Astrocyte (in vitro differentiated cells and primary cell): ENCODE results near the gene TBCA. TPM values are rescaled to one million over a fixed set of nuclear protein-coding genes. Genes with fewer than 3 reads are reported as not detected.

Experiments used
- DNase-seq: peaks from one replicate; pipeline ENCODE4 v3.0.0-alpha.2; 2010; ENCODE audit warnings: low read depth
- FAIRE-seq: peaks from 2 replicates; lab custom pipeline; 2011; peaks lifted over from hg19 to GRCh38; lab: Jason Lieb, UNC
- H2AFZ ChIP-seq: 2 replicates; pipeline ENCODE4 v1.6.0; 2012; ENCODE audit warnings: low read depth, low read length, inconsistent platforms
- H3K27ac ChIP-seq: 2 replicates; pipeline ENCODE4 v1.5.1; 2011; ENCODE audit warnings: low read depth, low read length, inconsistent platforms
- H3K27me3 ChIP-seq: 2 replicates; pipeline ENCODE4 v1.6.0; 2011; ENCODE audit warnings: low read length, inconsistent platforms; ENCODE audit not compliant: insufficient read depth
- H3K36me3 ChIP-seq: 2 replicates; pipeline ENCODE4 v1.5.1; 2011; ENCODE audit warnings: low read length, inconsistent platforms; ENCODE audit not compliant: insufficient read depth
- H3K4me1 ChIP-seq: 2 replicates; pipeline ENCODE4 v1.5.1; 2011; ENCODE audit warnings: low read length, inconsistent platforms; ENCODE audit not compliant: insufficient read depth
- H3K4me2 ChIP-seq: 2 replicates; pipeline ENCODE4 v1.6.0; 2012; ENCODE audit warnings: low read length, inconsistent platforms
- H3K4me3 ChIP-seq: 2 replicates; pipeline ENCODE4 v1.5.1; 2011; ENCODE audit warnings: low read depth, mild to moderate bottlenecking, low read length, inconsistent platforms; ENCODE audit not compliant: insufficient read depth
- H3K79me2 ChIP-seq: 2 replicates; pipeline ENCODE4 v1.6.0; 2012; ENCODE audit warnings: mild to moderate bottlenecking, low read length, inconsistent platforms; ENCODE audit not compliant: insufficient read depth
- H3K9ac ChIP-seq: 2 replicates; pipeline ENCODE4 v1.6.0; 2012; ENCODE audit warnings: mild to moderate bottlenecking, low read length, inconsistent platforms
- H3K9me3 ChIP-seq: 2 replicates; pipeline ENCODE4 v1.5.1; 2012; ENCODE audit warnings: low read depth, mild to moderate bottlenecking, low read length, inconsistent platforms; ENCODE audit not compliant: insufficient read depth
- H4K20me1 ChIP-seq: 2 replicates; pipeline ENCODE4 v1.6.0; 2012; ENCODE audit warnings: low read length, inconsistent platforms; ENCODE audit not compliant: insufficient read depth
- H3K27ac Mint-ChIP-seq: one replicate; pipeline ENCODE4 v1.8.0; 2021; ENCODE audit warnings: mild to moderate bottlenecking, mixed read lengths; ENCODE audit not compliant: unreplicated experiment
- H3K27me3 Mint-ChIP-seq: one replicate; pipeline ENCODE4 v1.8.0; 2021; ENCODE audit warnings: low read depth, mixed read lengths; ENCODE audit not compliant: unreplicated experiment
- H3K36me3 Mint-ChIP-seq: one replicate; pipeline ENCODE4 v1.8.0; 2021; ENCODE audit warnings: low read depth, mixed read lengths; ENCODE audit not compliant: unreplicated experiment
- H3K4me1 Mint-ChIP-seq: one replicate; pipeline ENCODE4 v1.8.0; 2021; ENCODE audit warnings: low read depth, mixed read lengths; ENCODE audit not compliant: unreplicated experiment
- H3K4me3 Mint-ChIP-seq: one replicate; pipeline ENCODE4 v1.8.0; 2021; ENCODE audit warnings: mild to moderate bottlenecking, moderate library complexity, mixed read lengths; ENCODE audit not compliant: unreplicated experiment
- H3K9me3 Mint-ChIP-seq: one replicate; pipeline ENCODE4 v1.8.0; 2021; ENCODE audit warnings: mild to moderate bottlenecking, mixed read lengths; ENCODE audit not compliant: unreplicated experiment
- CTCF ChIP-seq: IDR thresholded peaks from 2 replicates; pipeline ENCODE4 v1.5.1; 2011; ENCODE audit warnings: low read depth, mild to moderate bottlenecking, inconsistent platforms, low read length, moderate library complexity; ENCODE audit not compliant: insufficient read depth
- EZH2 ChIP-seq: IDR thresholded peaks from 2 replicates; pipeline ENCODE4 v1.6.1; 2012; ENCODE audit warnings: mild to moderate bottlenecking, low read length, inconsistent platforms; ENCODE audit not compliant: insufficient read depth
- total RNA-seq: library from RNA; stranded (reverse); gene quantifications from 2 replicates; pipeline ENCODE4 v1.2.1, GENCODE V29; 2021

The TBCA gene
- total RNA-seq, 1 donor from 2014 or later: 207 TPM

- H3K4me1 Mint-ChIP-seq: peaks cover 16% of the 10 kb centered on the region
- H3K27ac Mint-ChIP-seq: no peak overlapping the region
- Histone ChIP-seq H3K4me3 (no peak overlapping the region), H3K9ac (no peak overlapping the region), H2AFZ (no peak overlapping the region), H4K20me1 (peaks cover 22% of the 10 kb centered on the region), H3K36me3 (peaks cover 5% of the 10 kb centered on the region), H3K4me2 (no peak overlapping the region), H3K27me3 (no peaks in the 10 kb centered on the region), H3K9me3 (no peaks in the 10 kb centered on the region), H3K4me1 (peaks cover 6% of the 10 kb centered on the region), H3K27ac (no peak overlapping the region), H3K79me2 (peaks cover 26% of the 10 kb centered on the region)
- DNase-seq (no peak), FAIRE-seq (no peak)
- no peak for TF ChIP-seq EZH2
- TF ChIP-seq CTCF: no peak
- H3K36me3 Mint-ChIP-seq: no peaks in the 10 kb centered on the region
- H3K4me3 Mint-ChIP-seq: no peak overlapping the region
- no peaks in the 10 kb centered on the region for H3K9me3 Mint-ChIP-seq
- H3K27me3 Mint-ChIP-seq: no peaks in the 10 kb centered on the region
Measured at GRCh38 chr5:77778398-77778797, 2.3 kb upstream of the TBCA start.

- Histone ChIP-seq H3K4me3 (no peak overlapping the region), H3K9ac (no peak overlapping the region), H3K9me3 (no peaks in the 10 kb centered on the region), H4K20me1 (peaks cover 27% of the 10 kb centered on the region), H3K79me2 (peaks cover 31% of the 10 kb centered on the region), H3K36me3 (peaks cover 8% of the 10 kb centered on the region), H3K4me2 (no peak overlapping the region), H3K27me3 (no peaks in the 10 kb centered on the region), H3K27ac (no peak overlapping the region), H2AFZ (no peak overlapping the region), H3K4me1 (peaks cover 6% of the 10 kb centered on the region)
- Mint-ChIP-seq H3K27ac (no peak overlapping the region), H3K36me3 (no peaks in the 10 kb centered on the region), H3K4me3 (no peak overlapping the region), H3K4me1 (peaks cover 16% of the 10 kb centered on the region), H3K27me3 (no peaks in the 10 kb centered on the region), H3K9me3 (no peaks in the 10 kb centered on the region)
- FAIRE-seq: no peak
- TF ChIP-seq CTCF: no peak
- no peak for TF ChIP-seq EZH2
- DNase-seq: no peak
Measured at GRCh38 chr5:77777911-77778310, 1.8 kb upstream of the TBCA start.

- H3K27ac ChIP-seq: no peak overlapping the region
Measured at GRCh38 chr5:77777281-77777892, 1.2 kb upstream of the TBCA start.

More at GRCh38 chr5:77777281-77777892, 1.2 kb upstream of the TBCA start:
- Histone ChIP-seq H2AFZ (no peak overlapping the region), H3K27me3 (no peaks in the 10 kb centered on the region), H3K79me2 (peaks cover 36% of the 10 kb centered on the region), H3K9me3 (no peaks in the 10 kb centered on the region), H3K9ac (no peak overlapping the region), H4K20me1 (peaks cover 32% of the 10 kb centered on the region), H3K4me3 (no peak overlapping the region), H3K4me1 (peaks cover 6% of the 10 kb centered on the region), H3K36me3 (peaks cover 8% of the 10 kb centered on the region), H3K4me2 (no peak overlapping the region)
- no peaks in the 10 kb centered on the region for H3K36me3 Mint-ChIP-seq
- H3K4me1 Mint-ChIP-seq: peaks cover 16% of the 10 kb centered on the region
- H3K4me3 Mint-ChIP-seq: no peak overlapping the region
- no peaks in the 10 kb centered on the region for H3K27me3 Mint-ChIP-seq
- H3K9me3 Mint-ChIP-seq: no peaks in the 10 kb centered on the region
- FAIRE-seq (no peak), DNase-seq (peak; percentile 7)
- no peak overlapping the region for H3K27ac Mint-ChIP-seq
- TF ChIP-seq CTCF (no peak), EZH2 (no peak)
